ENCODE data around the gene NEDD4L.

DNA sequence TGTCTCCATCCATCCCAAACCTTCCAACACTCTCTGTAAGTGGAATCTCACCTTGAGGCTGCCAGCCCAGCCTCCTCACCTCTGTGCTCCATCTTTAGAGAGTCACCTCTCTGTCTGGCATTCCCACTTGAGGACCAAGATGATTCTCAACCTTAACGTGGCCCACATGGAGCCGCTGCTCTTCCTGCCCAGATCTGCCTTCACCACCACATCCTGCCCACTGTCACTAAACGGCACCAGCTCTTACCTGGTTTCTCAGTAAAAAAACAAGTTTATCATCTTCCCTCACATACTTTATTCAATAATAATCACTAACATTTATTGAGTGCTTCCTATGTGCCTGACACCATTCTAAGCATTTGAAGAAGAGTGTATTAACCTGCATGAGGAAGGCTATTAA is 80.4 kb downstream of the NEDD4L start:
- TF ChIP-seq, protein P1, sequence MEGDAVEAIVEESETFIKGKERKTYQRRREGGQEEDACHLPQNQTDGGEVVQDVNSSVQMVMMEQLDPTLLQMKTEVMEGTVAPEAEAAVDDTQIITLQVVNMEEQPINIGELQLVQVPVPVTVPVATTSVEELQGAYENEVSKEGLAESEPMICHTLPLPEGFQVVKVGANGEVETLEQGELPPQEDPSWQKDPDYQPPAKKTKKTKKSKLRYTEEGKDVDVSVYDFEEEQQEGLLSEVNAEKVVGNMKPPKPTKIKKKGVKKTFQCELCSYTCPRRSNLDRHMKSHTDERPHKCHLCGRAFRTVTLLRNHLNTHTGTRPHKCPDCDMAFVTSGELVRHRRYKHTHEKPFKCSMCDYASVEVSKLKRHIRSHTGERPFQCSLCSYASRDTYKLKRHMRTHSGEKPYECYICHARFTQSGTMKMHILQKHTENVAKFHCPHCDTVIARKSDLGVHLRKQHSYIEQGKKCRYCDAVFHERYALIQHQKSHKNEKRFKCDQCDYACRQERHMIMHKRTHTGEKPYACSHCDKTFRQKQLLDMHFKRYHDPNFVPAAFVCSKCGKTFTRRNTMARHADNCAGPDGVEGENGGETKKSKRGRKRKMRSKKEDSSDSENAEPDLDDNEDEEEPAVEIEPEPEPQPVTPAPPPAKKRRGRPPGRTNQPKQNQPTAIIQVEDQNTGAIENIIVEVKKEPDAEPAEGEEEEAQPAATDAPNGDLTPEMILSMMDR (optimal IDR thresholded peaks at IDR 0.05 in 1 of 3, IDR thresholded peaks at IDR 0.05 in 1 of 3, conservative IDR thresholded peaks at IDR 0.05 in 1 of 3; ENCODE audit: extremely low read depth in 1 of 3, insufficient read depth in 2 of 3, low read length in 3 of 3) = no peak
- no peak for TF ChIP-seq EZH2 (IDR thresholded peaks at IDR 0.05; ENCODE audit: low read length)

All from keratinocyte (primary cell).